PFSK-1 (cell line): ENCODE measurements around the gene NME4.

Experiments used
- FOXP2 ChIP-seq: optimal IDR thresholded peaks from 2 replicates; pipeline ENCODE3; 2011; ENCODE audit warnings: borderline replicate concordance, control low read depth, inconsistent platforms; ENCODE audit not compliant: insufficient read depth; ENCODE audit errors: extremely low read length, extremely low read depth
- POLR2AphosphoS5 ChIP-seq: IDR thresholded peaks from 2 replicates; pipeline ENCODE4 v1.6.1; 2012; ENCODE audit warnings: low read depth, mild to moderate bottlenecking, control low read depth, low read length, moderate library complexity
- REST ChIP-seq, 2 experiments: IDR thresholded peaks; 2 replicates each; pipeline versions ENCODE4 v1.6.1 to v1.8.0; 2011 to 2012; ENCODE audit warnings: low read depth in 2 of 2, low read length in 2 of 2, control low read depth in 1 of 2, inconsistent platforms in 1 of 2, mild to moderate bottlenecking in 1 of 2, moderate library complexity in 1 of 2; ENCODE audit not compliant: insufficient read depth in 1 of 2
- SIN3A ChIP-seq: IDR thresholded peaks from 2 replicates; pipeline ENCODE4 v1.6.1; 2012; ENCODE audit warnings: mild to moderate bottlenecking, low read length, moderate library complexity, borderline replicate concordance; ENCODE audit not compliant: insufficient read depth
- TAF1 ChIP-seq: IDR thresholded peaks from 2 replicates; pipeline ENCODE4 v1.6.1; 2012; ENCODE audit warnings: low read length, control low read depth, borderline replicate concordance; ENCODE audit not compliant: insufficient read depth

Gene NME4

GRCh38 chr16:391885-392335 lies 5.1 kb upstream of the NME4 start:
- TF ChIP-seq REST (IDR thresholded peaks at IDR 0.05; ENCODE audit: insufficient read depth in 1 of 2, low read depth in 2 of 2, low read length in 2 of 2) = no peak
- peak; percentile 19 for TF ChIP-seq FOXP2
- no peak for TF ChIP-seq SIN3A
- TF ChIP-seq TAF1 = no peak

- TF ChIP-seq POLR2AphosphoS5 (no peak), TAF1 (no peak), SIN3A (no peak)
These were observed 4.5 kb upstream of the NME4 start for GRCh38 chr16:392450-393030.

- no peak for TF ChIP-seq POLR2AphosphoS5
- TF ChIP-seq SIN3A = no peak
- no peak for TF ChIP-seq TAF1
- TF ChIP-seq FOXP2 = no peak
- no peak for TF ChIP-seq REST (IDR thresholded peaks at IDR 0.05; ENCODE audit: insufficient read depth in 1 of 2, low read depth in 2 of 2, low read length in 2 of 2)
These were observed 800 bp upstream of the NME4 start for GRCh38 chr16:396199-396598.

- TF ChIP-seq POLR2AphosphoS5 (no peak; the same call in 1 of the 2 replicates), FOXP2 (no peak), SIN3A (no peak)
These were observed 394 bp upstream of the NME4 start for GRCh38 chr16:396605-397004.

GRCh38 chr16:397736-398332 lies 835 bp downstream of the NME4 start:
- TF ChIP-seq FOXP2 (no peak), SIN3A (no peak), REST (IDR thresholded peaks at IDR 0.05; ENCODE audit: insufficient read depth in 1 of 2, low read depth in 2 of 2, low read length in 2 of 2) (no peak), TAF1 (no peak)

- TF ChIP-seq SIN3A = no peak
- no peak for TF ChIP-seq FOXP2
- TF ChIP-seq TAF1 = no peak
- no peak for TF ChIP-seq REST (IDR thresholded peaks at IDR 0.05; ENCODE audit: insufficient read depth in 1 of 2, low read depth in 2 of 2, low read length in 2 of 2)
- no peak for TF ChIP-seq POLR2AphosphoS5
These were observed 1.8 kb downstream of the NME4 start for GRCh38 chr16:398561-399339.
